ENCODE data around the gene BCAT1.
"Not testable (repeated sequence)": the region's sequence is repeated elsewhere in the genome, so short reads cannot be mapped to it uniquely, and the experiment has no call there.

BCAT1 gene

DNA sequence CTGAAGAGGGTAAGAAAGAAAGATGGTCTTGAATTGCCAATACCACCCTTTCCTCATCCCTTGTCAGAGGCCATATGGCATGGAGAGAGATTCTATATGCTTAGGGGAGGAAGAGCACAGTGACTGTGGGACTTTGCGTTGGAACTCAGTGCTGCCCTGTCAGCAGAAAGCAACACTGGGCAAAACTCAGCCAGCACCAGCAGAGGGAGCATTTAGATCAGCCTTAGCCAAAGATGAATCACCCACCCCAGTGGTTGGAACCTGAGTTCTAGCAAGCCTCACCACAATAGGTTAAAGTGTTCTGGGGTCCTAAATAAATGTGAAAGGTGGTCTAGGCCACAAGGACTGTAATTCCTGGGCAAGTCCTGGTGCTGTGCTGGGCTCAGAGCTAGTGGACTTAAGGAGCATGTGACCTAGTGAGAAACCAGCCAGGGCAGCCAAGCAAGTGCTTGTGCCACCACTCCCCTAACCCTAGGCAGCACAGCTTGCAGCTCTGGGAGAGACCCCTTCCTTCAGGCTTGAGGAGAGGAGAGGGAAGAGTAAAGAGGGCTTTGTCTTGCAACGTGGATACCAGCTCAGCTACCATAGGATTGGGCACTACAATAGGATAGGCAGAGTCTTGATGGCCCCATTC, 11.4 kb upstream of the BCAT1 start:
- TF ChIP-seq, protein P1, sequence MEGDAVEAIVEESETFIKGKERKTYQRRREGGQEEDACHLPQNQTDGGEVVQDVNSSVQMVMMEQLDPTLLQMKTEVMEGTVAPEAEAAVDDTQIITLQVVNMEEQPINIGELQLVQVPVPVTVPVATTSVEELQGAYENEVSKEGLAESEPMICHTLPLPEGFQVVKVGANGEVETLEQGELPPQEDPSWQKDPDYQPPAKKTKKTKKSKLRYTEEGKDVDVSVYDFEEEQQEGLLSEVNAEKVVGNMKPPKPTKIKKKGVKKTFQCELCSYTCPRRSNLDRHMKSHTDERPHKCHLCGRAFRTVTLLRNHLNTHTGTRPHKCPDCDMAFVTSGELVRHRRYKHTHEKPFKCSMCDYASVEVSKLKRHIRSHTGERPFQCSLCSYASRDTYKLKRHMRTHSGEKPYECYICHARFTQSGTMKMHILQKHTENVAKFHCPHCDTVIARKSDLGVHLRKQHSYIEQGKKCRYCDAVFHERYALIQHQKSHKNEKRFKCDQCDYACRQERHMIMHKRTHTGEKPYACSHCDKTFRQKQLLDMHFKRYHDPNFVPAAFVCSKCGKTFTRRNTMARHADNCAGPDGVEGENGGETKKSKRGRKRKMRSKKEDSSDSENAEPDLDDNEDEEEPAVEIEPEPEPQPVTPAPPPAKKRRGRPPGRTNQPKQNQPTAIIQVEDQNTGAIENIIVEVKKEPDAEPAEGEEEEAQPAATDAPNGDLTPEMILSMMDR (IDR thresholded peaks at IDR 0.05; ENCODE audit: low read depth, low read length): peak; percentile 89

DNA sequence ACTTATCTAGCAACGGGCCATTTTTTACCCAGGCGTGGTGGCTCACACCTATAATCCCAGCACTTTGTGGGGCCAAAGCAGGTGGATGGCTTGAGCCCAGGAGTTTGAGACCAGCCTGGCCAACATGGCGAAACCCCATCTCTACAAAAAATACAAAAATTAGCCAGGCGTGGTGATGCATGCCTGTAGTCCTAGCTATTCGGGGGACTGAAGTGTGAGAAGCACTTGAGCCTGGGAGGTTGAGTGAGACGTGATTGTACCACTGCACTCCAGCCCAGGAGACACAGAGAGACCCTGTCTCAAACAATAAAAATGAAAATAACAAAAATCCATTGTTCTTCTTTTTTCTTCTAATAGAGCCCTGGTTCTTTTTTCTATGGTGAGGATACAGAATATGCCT, 7.5 kb upstream of the BCAT1 start:
- DNase-seq (ENCODE audit: low read depth, low spot score); H3K4me3 ChIP-seq (ENCODE audit: low read depth, low read length); in situ Hi-C loops (cut with HindIII; ENCODE audit: low sequenced_read_pairs): not testable (repeated sequence)

More for the DNA sequence above, 11.4 kb upstream of the BCAT1 start:
- peak; percentile 62 for DNase-seq (ENCODE audit: low read depth, low spot score)
- H3K4me3 ChIP-seq (ENCODE audit: low read depth, low read length): no peak overlapping the region
- in situ Hi-C loops (cut with HindIII; ENCODE audit: low sequenced_read_pairs): no loop called here

DNA sequence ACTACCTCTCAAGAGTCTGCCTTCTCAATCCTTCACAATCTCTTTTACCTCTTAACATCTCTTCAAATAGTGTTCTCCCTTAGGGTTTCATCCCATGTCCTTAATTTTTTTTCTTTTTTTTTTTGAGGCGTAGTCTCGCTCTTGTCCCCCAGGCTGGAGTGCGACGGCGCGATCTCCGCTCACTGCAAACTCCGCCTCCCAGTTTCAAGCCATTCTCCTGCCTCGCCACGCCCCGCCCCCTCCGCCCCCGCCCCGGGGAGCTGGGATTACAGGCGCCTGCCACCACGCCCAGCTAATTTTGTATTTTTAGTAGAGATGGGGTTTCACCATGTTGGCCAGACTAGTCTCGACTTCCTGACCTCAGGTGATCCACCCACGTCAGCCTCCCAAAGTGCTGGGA, 7.0 kb upstream of the BCAT1 start:
- DNase-seq (ENCODE audit: low read depth, low spot score): no peak
- TF ChIP-seq, protein P1 (IDR thresholded peaks at IDR 0.05; ENCODE audit: low read depth, low read length): no peak
- in situ Hi-C loops (cut with HindIII; ENCODE audit: low sequenced_read_pairs): no loop called here
- no peak overlapping the region for H3K4me3 ChIP-seq (ENCODE audit: low read depth, low read length)

DNA sequence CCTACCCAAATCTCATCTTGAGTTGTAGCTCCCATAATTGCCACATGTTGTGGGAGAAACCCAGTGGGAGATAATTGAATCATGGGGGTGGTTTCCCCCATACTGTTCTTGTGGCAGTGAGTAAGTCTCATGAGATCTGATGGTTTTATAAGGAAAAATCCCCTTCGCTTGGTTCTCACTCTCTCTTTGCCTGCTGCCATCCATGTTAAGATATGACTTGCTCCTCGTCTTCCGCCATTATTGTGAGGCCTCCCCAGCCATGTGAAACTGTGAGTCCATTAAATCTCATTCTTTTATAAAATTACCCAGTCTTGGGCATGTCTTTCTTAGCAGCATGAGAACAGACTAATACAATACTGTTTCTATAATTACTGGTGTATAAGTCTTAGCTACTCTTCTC, 6.5 kb upstream of the BCAT1 start:
- in situ Hi-C loops (cut with HindIII; ENCODE audit: low sequenced_read_pairs): no loop called here
- no peak overlapping the region for H3K4me3 ChIP-seq (ENCODE audit: low read depth, low read length)
- peak; percentile 51 for DNase-seq (ENCODE audit: low read depth, low spot score)
- TF ChIP-seq, protein P1 (IDR thresholded peaks at IDR 0.05; ENCODE audit: low read depth, low read length): no peak

GRCh38 chr12:24954261-24954660, 5.4 kb upstream of the BCAT1 start:
- TF ChIP-seq, protein P1 (IDR thresholded peaks at IDR 0.05; ENCODE audit: low read depth, low read length): no peak
- no peak for DNase-seq (ENCODE audit: low read depth, low spot score)
- H3K4me3 ChIP-seq (ENCODE audit: low read depth, low read length): no peak overlapping the region
- in situ Hi-C loops (cut with HindIII; ENCODE audit: low sequenced_read_pairs): no loop called here

GRCh38 chr12:24952389-24952788, 3.5 kb upstream of the BCAT1 start:
- in situ Hi-C loops (cut with HindIII; ENCODE audit: low sequenced_read_pairs): no loop called here
- TF ChIP-seq, protein P1 (IDR thresholded peaks at IDR 0.05; ENCODE audit: low read depth, low read length): no peak
- H3K4me3 ChIP-seq (ENCODE audit: low read depth, low read length): no peak overlapping the region
- DNase-seq (ENCODE audit: low read depth, low spot score): no peak

DNA sequence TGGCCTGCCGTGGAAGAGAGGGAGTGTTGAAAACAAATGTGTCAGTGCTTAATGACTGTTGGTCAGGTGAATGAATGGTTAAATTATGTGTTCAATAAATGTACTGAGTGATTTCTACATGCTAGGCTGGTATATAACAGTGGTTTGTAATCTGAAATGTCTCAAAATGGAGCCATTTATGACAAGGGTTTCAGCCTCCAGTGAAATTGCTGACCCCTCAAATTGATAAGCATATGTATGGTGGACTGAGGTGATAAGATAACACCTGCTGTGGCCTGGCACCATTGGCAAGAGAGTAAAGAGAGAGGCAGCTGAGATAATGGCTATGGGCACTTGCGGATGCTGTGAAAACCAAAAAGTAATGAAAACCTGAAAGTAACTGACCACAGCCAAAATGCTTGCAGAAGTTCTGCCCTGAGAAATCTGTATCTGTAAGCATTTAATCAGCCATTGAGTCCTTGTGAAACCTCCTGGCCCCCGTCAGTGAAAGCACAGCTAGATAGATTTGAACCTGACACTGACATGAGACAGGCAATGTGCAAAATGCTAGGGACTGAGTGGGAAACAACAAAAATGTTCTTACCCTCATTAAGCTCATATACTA, 1.4 kb upstream of the BCAT1 start:
- no peak for DNase-seq (ENCODE audit: low read depth, low spot score)
- in situ Hi-C loops (cut with HindIII; ENCODE audit: low sequenced_read_pairs): no loop called here

More for the DNA sequence above, 1.4 kb upstream of the BCAT1 start:
- TF ChIP-seq, protein P1 (IDR thresholded peaks at IDR 0.05; ENCODE audit: low read depth, low read length): no peak
- H3K4me3 ChIP-seq (ENCODE audit: low read depth, low read length): no peak overlapping the region

All from astrocyte of the spinal cord (primary cell).